ENCODE data around the gene SPNS2. TPM values are rescaled to one million over a fixed set of nuclear protein-coding genes. Genes with fewer than 3 reads are reported as not detected.

SPNS2 gene
- total RNA-seq, 1 experiment from 2014 or later, result 0.33 TPM

DNA sequence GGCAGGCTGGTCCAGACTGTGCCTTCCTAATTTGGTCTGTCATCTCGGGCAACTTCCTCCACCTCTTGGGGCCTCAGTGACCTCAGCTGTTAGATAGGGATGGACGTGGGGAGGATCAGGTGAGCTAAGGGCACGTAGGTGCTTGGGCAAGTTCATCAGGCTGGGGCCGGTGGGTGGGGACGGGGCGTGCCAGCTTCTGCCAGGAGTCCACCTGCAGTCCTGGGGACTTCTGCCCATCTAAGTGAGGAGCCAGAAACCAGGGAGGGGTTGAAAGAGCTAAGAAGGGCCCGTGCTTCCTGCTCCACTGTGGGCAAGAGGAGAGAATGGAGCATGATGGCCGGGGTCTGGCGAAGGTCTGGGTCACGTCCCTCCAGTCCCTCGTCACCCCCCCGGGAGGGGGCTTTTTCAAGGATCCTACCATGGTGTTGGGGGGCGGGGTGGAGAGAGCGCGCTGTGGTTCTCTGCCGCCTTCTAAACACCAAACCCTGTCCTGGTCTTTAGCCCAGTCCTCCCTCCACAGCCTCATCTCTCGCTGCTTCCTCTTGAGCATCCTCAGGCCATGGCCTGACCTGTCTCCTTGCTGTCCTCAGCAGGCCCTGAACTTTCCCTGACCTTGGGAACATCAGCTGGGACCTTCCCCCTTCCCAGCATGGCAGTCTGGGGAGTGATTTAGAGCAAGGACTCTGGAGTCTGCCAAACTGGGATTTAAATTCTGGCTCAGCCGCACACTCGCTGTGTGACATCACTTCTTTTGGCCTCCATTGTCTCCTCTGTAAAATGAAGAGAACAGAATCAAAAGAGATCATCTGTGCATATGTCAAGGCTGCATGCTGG is 21.6 kb downstream of the SPNS2 start:
- no peak overlapping the region for H2BK5ac ChIP-seq (ENCODE audit: insufficient read length, low read length)
- no peak overlapping the region for H3K56ac ChIP-seq (ENCODE audit: insufficient read length, low read depth, low read length)
- H3K27ac ChIP-seq (ENCODE audit: insufficient read length, low read depth, low read length), result no peak overlapping the region
- no peaks in the 10 kb centered on the region for H3K23me2 ChIP-seq (ENCODE audit: insufficient read length, low read depth, low read length, poor library complexity, severe bottlenecking)
- no peak overlapping the region for H4K5ac ChIP-seq (ENCODE audit: insufficient read length, low read depth, low read length)
- no peak overlapping the region for H2BK20ac ChIP-seq (ENCODE audit: low read depth, low read length, poor library complexity, severe bottlenecking)
- no peak overlapping the region for H3K18ac ChIP-seq (ENCODE audit: insufficient read length, low read depth, low read length)
- no peaks in the 10 kb centered on the region for H3K9me3 Mint-ChIP-seq
- H3K9me3 ChIP-seq (ENCODE audit: control insufficient read depth, low read depth, low read length), result no peaks in the 10 kb centered on the region
- H2AFZ ChIP-seq (ENCODE audit: low read length), result no peak overlapping the region
- no peak overlapping the region for H3K23ac ChIP-seq (ENCODE audit: insufficient read length, low read depth, low read length)
- no peaks in the 10 kb centered on the region for H3K79me1 ChIP-seq (ENCODE audit: insufficient read depth, low read depth, low read length, poor library complexity, severe bottlenecking)
- H3K27me3 Mint-ChIP-seq (ENCODE audit: low read depth), result peaks cover 60% of the 10 kb centered on the region
- no peak overlapping the region for H2BK15ac ChIP-seq (ENCODE audit: low read depth, low read length)
- no peak overlapping the region for H3K4me3 Mint-ChIP-seq
- no peak overlapping the region for H4K91ac ChIP-seq (ENCODE audit: insufficient read length, low read depth, low read length)
- no peak overlapping the region for H2AK5ac ChIP-seq (ENCODE audit: insufficient read length, low read length)
- no peaks in the 10 kb centered on the region for H3K36me3 Mint-ChIP-seq (ENCODE audit: insufficient read depth in 1 of 3, low read depth in 3 of 3)
- no peak overlapping the region for H2BK120ac ChIP-seq (ENCODE audit: low read depth, low read length, poor library complexity, severe bottlenecking)
- DNase-seq, result no peak
- H3T11ph ChIP-seq (ENCODE audit: low read length), result no peak overlapping the region
- TF ChIP-seq, protein P1, sequence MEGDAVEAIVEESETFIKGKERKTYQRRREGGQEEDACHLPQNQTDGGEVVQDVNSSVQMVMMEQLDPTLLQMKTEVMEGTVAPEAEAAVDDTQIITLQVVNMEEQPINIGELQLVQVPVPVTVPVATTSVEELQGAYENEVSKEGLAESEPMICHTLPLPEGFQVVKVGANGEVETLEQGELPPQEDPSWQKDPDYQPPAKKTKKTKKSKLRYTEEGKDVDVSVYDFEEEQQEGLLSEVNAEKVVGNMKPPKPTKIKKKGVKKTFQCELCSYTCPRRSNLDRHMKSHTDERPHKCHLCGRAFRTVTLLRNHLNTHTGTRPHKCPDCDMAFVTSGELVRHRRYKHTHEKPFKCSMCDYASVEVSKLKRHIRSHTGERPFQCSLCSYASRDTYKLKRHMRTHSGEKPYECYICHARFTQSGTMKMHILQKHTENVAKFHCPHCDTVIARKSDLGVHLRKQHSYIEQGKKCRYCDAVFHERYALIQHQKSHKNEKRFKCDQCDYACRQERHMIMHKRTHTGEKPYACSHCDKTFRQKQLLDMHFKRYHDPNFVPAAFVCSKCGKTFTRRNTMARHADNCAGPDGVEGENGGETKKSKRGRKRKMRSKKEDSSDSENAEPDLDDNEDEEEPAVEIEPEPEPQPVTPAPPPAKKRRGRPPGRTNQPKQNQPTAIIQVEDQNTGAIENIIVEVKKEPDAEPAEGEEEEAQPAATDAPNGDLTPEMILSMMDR (conservative IDR thresholded peaks at IDR 0.05), result no peak
- H3K4me1 Mint-ChIP-seq, result peaks cover 3 to 13% of the 10 kb centered on the region in 2 experiments; a peak in 3 of 4 replicates
- no peak overlapping the region for H4K8ac ChIP-seq (replicated peaks; ENCODE audit: insufficient read length, low read depth, low read length)
- H4K20me1 ChIP-seq (ENCODE audit: control insufficient read depth, insufficient read depth, insufficient read length), result no peaks in the 10 kb centered on the region
- peaks cover 1% of the 10 kb centered on the region; the same call in 1 of the 2 replicates for H3K27me3 ChIP-seq (ENCODE audit: insufficient read depth, low read length)
- H3K14ac ChIP-seq (ENCODE audit: insufficient read depth, low read length), result no peak overlapping the region
- H2BK12ac ChIP-seq (ENCODE audit: insufficient read length, low read depth, low read length), result no peak overlapping the region
- WGBS (ENCODE audit: extremely low coverage, insufficient read length, low lambda C conversion rate), result no CpG with 5 or more reads among the region's 19 CpGs
- H3K4me2 ChIP-seq (ENCODE audit: insufficient read depth, insufficient read length, low read length), result no peak overlapping the region
- peak overlapping the region in 1 of 3 experiments; percentile 28; a peak in 1 of 7 replicates for H3K27ac Mint-ChIP-seq
- H3K4ac ChIP-seq (ENCODE audit: low read depth, low read length), result no peak overlapping the region
- H3K4me1 ChIP-seq (ENCODE audit: insufficient read depth, low read length), result no peaks in the 10 kb centered on the region
- H3K79me2 ChIP-seq (ENCODE audit: insufficient read depth, low read length), result no peaks in the 10 kb centered on the region
- H3K9ac ChIP-seq (ENCODE audit: extremely low read depth, insufficient read length, low read length), result no peak overlapping the region
